Ishikawa (cell line): ENCODE measurements around the gene GBP6.

ENCODE experiments used
- EP300 ChIP-seq: IDR thresholded peaks from 2 replicates; pipeline ENCODE4 v1.6.1; 2012; ENCODE audit warnings: borderline replicate concordance
- FOXM1 ChIP-seq: IDR thresholded peaks from 2 replicates; pipeline ENCODE4 v1.6.1; 2012; ENCODE audit warnings: low read depth, borderline replicate concordance
- REST ChIP-seq: IDR thresholded peaks from 2 replicates; pipeline ENCODE4 v1.6.1; 2012; ENCODE audit warnings: low read depth, mild to moderate bottlenecking
- YY1 ChIP-seq: IDR thresholded peaks from 2 replicates; pipeline ENCODE4 v1.6.1; 2012; ENCODE audit warnings: low read depth

- TF ChIP-seq FOXM1 (no peak), YY1 (no peak), REST (no peak), EP300 (no peak)
Observed at GRCh38 chr1:89425056-89425455, 61.2 kb downstream of the GBP6 start.
